Activated T-cell treated with anti-CD3 and anti-CD28 coated beads for 4 hours (primary cell): ENCODE results near the gene HCN1.
"Not testable (repeated sequence)": the region's sequence is repeated elsewhere in the genome, so short reads cannot be mapped to it uniquely, and the experiment has no call there.

Experiments
- DNase-seq: peaks from one replicate; pipeline ENCODE4 v3.0.0-alpha.2; 2020

HCN1 gene

GRCh38 chr5:45609661-45610060 is 86.5 kb downstream of the HCN1 start:
- DNase-seq, result no peak

- no peak for DNase-seq
These were observed 92.1 kb downstream of the HCN1 start for GRCh38 chr5:45604092-45604491.

GRCh38 chr5:45601424-45601823 is 94.8 kb downstream of the HCN1 start:
- no peak for DNase-seq

- DNase-seq, result no peak
These were observed 99.9 kb downstream of the HCN1 start for GRCh38 chr5:45596320-45596719.

GRCh38 chr5:45586001-45586400 is 110.2 kb downstream of the HCN1 start:
- not testable (repeated sequence) for DNase-seq

GRCh38 chr5:45578270-45578669 is 117.9 kb downstream of the HCN1 start:
- DNase-seq, result no peak

- no peak for DNase-seq
These were observed 127.4 kb downstream of the HCN1 start for GRCh38 chr5:45568813-45569212.

- DNase-seq, result no peak
These were observed 153.8 kb downstream of the HCN1 start for GRCh38 chr5:45542421-45542820.

GRCh38 chr5:45533663-45534062 is 162.5 kb downstream of the HCN1 start:
- DNase-seq, result no peak

GRCh38 chr5:45532826-45533624 is 163.2 kb downstream of the HCN1 start:
- DNase-seq, result no peak

- DNase-seq, result no peak
These were observed 175.1 kb downstream of the HCN1 start for GRCh38 chr5:45521067-45521466.

- no peak for DNase-seq
These were observed 183.7 kb downstream of the HCN1 start for GRCh38 chr5:45512521-45512920.

- DNase-seq, result no peak
These were observed 186.8 kb downstream of the HCN1 start for GRCh38 chr5:45509371-45509770.

GRCh38 chr5:45508135-45508534 is 188.0 kb downstream of the HCN1 start:
- no peak for DNase-seq

GRCh38 chr5:45507178-45507577 is 189.0 kb downstream of the HCN1 start:
- DNase-seq, result no peak

GRCh38 chr5:45499006-45499405 is 197.2 kb downstream of the HCN1 start:
- DNase-seq, result not testable (repeated sequence)

GRCh38 chr5:45491368-45491767 is 204.8 kb downstream of the HCN1 start:
- no peak for DNase-seq

- no peak for DNase-seq
These were observed 211.4 kb downstream of the HCN1 start for GRCh38 chr5:45484781-45485180.

GRCh38 chr5:45454114-45454513 is 242.1 kb downstream of the HCN1 start:
- DNase-seq, result no peak

- not testable (repeated sequence) for DNase-seq
These were observed 251.3 kb downstream of the HCN1 start for GRCh38 chr5:45444856-45445255.

GRCh38 chr5:45440466-45440865 is 255.7 kb downstream of the HCN1 start:
- no peak for DNase-seq

GRCh38 chr5:45437752-45438151 is 258.4 kb downstream of the HCN1 start:
- no peak for DNase-seq

GRCh38 chr5:45417285-45417998 is 278.7 kb downstream of the HCN1 start:
- DNase-seq, result no peak
